Measurements from ENCODE around the gene LGR5.
"Not testable (repeated sequence)": the region's sequence is repeated elsewhere in the genome, so short reads cannot be mapped to it uniquely, and the experiment has no call there.

LGR5 gene

DNA sequence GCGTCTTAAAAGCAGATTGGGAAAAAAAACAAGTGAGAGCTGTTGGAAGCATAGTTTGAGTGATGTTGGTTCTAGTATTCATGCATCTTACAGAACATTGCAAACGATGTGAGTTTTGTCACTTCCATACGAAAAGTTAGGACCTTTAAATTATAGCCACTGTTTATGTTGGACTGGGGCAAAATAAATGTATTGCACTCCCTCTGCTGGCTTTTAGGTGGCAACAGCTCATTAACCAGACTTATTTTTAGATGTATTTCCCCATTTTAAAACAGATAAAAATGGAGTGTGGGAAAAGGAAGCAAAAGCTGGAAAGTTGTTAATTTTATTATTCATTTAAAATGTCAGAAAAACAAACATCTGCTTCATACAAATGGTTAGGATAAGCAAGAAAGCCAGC lies 111.9 kb downstream of the LGR5 start:
- no peak for DNase-seq (ENCODE audit: low read depth, low spot score)

GRCh38 chr12:71552728-71553501 lies 113.3 kb downstream of the LGR5 start:
- no peak for DNase-seq (ENCODE audit: low read depth, low spot score)

DNA sequence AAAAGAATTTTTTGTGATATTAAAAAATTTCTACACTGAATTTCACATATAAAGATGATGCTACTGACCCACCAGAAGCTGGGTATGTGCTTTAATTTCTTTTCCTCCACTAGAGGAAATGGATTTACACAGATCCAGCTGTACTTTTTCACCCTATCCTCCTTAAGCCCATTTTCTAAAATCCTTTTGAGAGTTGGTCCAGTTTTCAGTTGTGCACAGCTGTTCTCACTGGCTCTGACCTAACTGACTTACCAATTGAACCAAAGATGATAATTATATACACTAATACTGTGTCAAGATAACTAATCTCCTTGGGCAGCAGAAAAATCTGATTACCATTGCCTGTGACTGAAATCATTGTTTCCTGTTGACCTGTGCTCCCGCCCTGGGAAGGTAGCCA lies 115.6 kb downstream of the LGR5 start:
- no peak for DNase-seq (ENCODE audit: low read depth, low spot score)

DNA sequence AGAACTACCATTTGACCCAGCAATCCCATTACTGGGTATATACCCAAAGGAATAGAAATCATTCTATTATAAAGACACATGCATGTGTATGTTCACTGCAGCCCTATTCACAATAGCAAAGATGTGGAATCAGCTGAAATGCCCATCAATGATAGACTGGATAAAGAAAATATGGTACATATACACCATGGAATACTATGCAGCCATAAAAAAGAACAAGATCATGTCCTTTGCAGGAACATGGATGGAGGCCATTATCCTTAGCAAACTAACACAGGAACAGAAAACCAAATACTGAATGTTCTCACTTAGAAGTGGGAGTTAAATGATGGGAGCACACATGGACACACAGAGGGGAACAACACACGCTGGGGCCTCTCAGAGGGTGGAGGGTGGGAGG lies 116.2 kb downstream of the LGR5 start:
- not testable (repeated sequence) for DNase-seq (ENCODE audit: low read depth, low spot score)

GRCh38 chr12:71556448-71556847 lies 116.8 kb downstream of the LGR5 start:
- DNase-seq (ENCODE audit: low read depth, low spot score) = no peak

DNA sequence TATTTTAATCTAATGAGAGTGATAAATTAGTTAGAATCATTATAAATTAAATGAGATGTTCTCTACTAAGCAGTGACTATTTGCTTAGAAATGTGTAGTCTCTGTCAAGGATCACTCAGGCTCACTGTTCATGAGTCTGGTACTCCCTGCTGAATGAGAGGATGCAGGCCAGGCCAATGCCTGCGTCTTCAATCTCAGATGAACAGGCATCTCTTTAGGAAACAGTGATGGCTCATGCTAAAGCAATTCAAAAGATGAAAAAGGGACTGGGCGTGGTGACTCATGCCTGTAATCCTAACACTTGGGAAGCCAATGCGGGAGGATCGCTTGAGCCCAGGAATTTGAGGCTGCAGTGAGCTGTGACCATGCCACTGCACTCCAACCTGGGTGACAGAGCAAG lies 117.3 kb downstream of the LGR5 start:
- no peak for DNase-seq (ENCODE audit: low read depth, low spot score)

- no peak for DNase-seq (ENCODE audit: low read depth, low spot score)
Measured at GRCh38 chr12:71558445-71558844, 118.8 kb downstream of the LGR5 start.

- DNase-seq (ENCODE audit: low read depth, low spot score) = no peak
Measured at GRCh38 chr12:71562676-71563595, 123.3 kb downstream of the LGR5 start.

- DNase-seq (ENCODE audit: low read depth, low spot score) = no peak
Measured at GRCh38 chr12:71565535-71565934, 125.9 kb downstream of the LGR5 start.

DNA sequence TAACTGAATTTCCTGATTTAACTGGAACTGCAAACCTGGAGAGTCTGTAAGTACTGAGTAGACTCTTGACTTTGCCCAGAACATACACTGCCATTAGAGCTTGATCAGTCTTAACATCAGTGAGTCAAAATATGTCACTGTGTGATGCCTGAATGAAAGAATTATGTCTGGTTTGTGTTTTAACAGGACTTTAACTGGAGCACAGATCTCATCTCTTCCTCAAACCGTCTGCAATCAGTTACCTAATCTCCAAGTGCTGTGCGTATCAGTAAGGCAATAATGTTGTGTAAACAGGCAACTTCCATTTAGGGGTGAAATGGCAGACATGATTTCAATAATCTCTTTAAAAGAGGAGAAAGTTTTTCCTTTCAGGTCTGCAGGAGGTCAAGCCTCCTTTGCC lies 127.1 kb downstream of the LGR5 start:
- DNase-seq (ENCODE audit: low read depth, low spot score) = no peak

DNA sequence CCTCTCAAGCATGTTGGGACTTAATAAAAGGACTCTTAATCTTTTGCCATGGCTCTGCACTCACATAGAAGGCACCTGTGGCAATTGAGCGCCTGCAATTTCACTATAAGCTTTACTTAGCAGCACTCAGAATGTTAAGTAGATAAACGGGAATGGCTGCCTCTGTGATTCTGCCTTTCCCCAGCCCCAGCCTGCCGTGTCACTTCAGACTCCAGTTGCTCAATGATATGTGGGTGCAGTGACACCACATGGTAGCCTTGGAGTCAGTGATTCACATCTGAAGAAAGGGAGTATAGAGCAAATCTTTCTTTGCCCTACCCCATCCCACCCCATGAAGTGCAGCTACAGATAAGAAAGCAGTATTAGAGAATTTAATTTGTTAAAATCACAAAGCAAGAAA lies 127.9 kb downstream of the LGR5 start:
- no peak for DNase-seq (ENCODE audit: low read depth, low spot score)

- DNase-seq (ENCODE audit: low read depth, low spot score) = not testable (repeated sequence)
Measured at GRCh38 chr12:71569885-71570284, 130.3 kb downstream of the LGR5 start.

DNA sequence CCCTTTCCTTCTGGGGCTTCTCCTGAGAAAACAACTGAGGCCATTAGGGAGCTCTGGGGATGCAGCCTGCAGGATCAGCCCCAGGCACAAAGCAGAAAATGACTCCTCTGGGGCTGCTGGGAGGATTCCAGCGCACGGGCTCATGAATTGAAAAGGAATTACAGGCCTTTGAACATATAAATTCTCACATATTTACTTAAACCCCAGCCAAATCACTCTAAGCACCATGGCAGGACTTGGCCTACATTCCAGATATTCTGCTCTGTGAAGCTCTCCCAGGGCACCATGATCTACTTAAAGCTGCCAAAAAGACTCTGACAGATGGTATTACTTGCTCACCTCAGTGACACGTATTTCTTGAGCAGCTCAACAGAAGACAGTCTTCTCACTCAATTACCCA lies 136.9 kb downstream of the LGR5 start:
- no peak for DNase-seq (ENCODE audit: low read depth, low spot score)

DNA sequence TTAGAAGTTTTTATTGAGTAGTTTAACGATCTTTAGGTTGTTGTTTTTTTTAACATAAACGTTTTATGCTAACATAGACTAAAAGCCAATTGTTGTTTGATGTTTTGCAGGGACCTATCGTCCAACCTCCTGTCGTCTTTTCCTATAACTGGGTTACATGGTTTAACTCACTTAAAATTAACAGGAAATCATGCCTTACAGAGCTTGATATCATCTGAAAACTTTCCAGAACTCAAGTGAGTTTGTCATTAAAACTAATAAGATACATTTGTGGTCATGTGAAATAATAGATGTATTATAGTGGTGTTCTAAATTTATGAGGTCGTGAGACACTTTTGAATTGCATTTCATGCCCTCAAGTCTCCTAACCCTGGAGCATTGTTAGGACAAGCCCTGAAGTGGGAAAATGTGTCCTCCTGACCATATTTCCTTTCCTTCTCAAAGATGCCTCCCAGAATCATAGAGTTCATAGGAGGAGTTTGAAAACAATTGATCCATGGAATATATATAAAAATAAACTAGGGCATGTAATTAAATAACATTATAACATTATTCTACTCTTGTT lies 139.2 kb downstream of the LGR5 start:
- DNase-seq (ENCODE audit: low read depth, low spot score) = no peak

DNA sequence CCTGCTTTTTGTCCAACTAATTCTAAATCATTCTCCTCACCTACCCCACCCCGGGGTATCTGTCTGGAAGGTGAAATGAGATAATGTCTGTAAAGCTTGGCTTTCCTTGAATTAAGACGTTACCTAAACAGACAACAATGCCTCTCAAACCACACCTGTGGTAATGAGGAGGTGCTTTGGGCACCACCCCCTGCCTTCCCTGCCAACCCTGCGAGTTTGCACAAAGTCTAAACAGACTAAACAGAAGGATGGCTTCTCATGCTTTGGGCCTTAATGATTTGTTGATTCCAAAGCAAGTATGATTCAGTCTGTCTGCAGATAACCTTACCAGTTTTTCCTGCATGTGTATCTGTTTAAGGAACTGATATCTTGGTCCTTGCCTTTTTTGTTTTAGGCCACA lies 141.6 kb downstream of the LGR5 start:
- DNase-seq (ENCODE audit: low read depth, low spot score) = no peak

DNA sequence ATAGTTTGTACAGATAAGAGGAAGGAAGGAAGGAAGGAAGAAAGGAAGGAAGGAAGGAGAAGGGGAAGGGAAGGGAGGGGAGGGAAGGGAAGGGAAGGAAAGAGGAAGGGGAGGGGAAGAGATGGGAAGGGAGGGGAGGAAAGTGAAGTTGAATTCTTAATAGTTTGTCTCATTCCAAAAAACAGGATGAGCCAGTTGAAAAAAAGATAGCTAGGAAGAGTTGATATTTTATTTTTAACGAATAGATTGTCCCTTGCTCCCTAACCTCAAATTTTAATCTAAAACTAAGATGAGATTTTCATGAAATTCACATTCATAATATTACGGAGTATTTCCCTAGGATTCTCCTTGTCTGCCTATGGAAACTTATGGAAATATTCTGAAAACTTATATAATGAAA lies 143.3 kb downstream of the LGR5 start:
- no peak for DNase-seq (ENCODE audit: low read depth, low spot score)

DNA sequence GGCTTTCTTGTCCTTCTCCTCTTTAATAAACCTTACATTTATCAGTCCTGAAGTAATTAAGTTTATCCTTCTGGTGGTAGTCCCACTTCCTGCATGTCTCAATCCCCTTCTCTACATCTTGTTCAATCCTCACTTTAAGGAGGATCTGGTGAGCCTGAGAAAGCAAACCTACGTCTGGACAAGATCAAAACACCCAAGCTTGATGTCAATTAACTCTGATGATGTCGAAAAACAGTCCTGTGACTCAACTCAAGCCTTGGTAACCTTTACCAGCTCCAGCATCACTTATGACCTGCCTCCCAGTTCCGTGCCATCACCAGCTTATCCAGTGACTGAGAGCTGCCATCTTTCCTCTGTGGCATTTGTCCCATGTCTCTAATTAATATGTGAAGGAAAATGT lies 144.8 kb downstream of the LGR5 start:
- no peak for DNase-seq (ENCODE audit: low read depth, low spot score)

- DNase-seq (ENCODE audit: low read depth, low spot score) = no peak
Measured at GRCh38 chr12:71585218-71585617, 145.6 kb downstream of the LGR5 start.

DNA sequence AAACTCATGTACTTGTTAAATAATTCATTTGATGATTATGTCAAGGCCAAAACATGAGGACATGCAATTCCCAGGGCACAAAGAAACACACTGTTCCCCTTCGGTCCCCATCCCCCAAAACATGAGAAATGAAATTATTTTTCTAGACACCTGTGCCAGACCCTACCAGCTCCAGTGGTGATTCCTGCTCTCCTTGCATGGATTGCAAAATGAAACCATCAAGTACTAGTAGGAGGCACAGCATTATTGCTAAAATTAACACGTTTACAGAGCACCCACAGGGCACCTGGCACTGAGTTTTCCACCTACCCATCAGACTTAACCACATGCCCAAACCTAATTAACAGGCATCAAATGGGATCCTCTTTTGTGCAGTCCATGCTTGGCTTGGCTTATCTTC lies 147.4 kb downstream of the LGR5 start:
- DNase-seq (ENCODE audit: low read depth, low spot score) = no peak

GRCh38 chr12:71589478-71589881 lies 149.9 kb downstream of the LGR5 start:
- no peak for DNase-seq (ENCODE audit: low read depth, low spot score)

DNA sequence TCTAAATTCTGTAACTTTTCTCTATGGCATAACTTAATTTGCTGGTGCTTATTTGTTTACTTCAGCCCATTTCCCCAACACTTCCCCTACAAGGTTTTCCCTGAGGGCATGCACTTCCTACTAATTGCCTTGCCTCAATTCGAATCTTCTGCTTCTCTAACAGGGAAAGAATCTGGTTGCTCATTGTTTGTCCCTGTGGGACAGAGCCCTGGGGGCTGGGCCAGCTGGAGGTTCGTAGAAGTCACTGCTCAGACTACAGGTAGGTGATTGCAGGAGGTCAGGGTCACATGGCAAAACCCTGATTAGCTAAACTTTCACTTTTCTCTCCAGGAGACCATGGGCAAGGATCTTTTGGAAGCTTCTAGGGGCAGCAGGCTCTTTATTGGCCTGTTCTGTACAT lies 152.0 kb downstream of the LGR5 start:
- no peak for DNase-seq (ENCODE audit: low read depth, low spot score)

DNA sequence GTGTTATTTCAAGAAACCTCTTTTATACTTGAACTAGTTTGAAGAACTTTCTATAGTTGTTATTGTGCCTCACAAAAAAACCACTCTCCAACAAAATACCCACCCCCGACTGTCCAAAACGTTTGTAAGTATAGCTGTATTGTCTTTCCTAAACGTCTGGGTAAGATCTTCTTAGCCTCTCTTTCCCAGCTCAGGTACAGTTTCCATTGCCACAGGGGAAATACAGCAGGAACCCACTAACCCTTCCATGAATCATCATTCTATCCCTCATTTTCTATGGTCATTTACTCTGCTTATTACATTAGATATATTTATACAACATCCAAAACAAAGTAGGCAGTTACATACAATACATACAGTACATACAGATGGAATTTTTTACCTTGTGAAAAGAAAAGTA lies 153.2 kb downstream of the LGR5 start:
- no peak for DNase-seq (ENCODE audit: low read depth, low spot score)
